Neural cell (in vitro differentiated cells): ENCODE data around the gene CCNL2. TPM values are rescaled to one million over a fixed set of nuclear protein-coding genes. Genes with fewer than 3 reads are reported as not detected.

Experiments used
- H2AFZ ChIP-seq: fragments of 200-600, 300-800 bp; sonication (generic), shearing (Covaris generic); 2 replicates; pipeline ENCODE4 v1.6.0; 2014; ENCODE audit warnings: low read depth, mild to moderate bottlenecking, antibody characterized with exemption, low read length, moderate library complexity
- H3F3A ChIP-seq: fragments of 200-600 bp; shearing (Covaris generic); 2 replicates; pipeline ENCODE4 v1.6.1; 2016; ENCODE audit warnings: mild to moderate bottlenecking, moderate library complexity, mixed read lengths, antibody characterized with exemption, low read length; ENCODE audit not compliant: insufficient read depth, poor library complexity, severe bottlenecking
- H3K27ac ChIP-seq: fragments of 200-600, 300-800 bp; sonication (generic), shearing (Covaris generic); 2 replicates; pipeline ENCODE4 v1.5.1; 2014; ENCODE audit warnings: mild to moderate bottlenecking, low read length, moderate library complexity
- H3K27me3 ChIP-seq: fragments of 300-800, 200-600 bp; sonication (generic), shearing (Covaris generic); 2 replicates; pipeline ENCODE4 v1.6.0; 2014; ENCODE audit warnings: mild to moderate bottlenecking, low read depth, low read length, moderate library complexity; ENCODE audit not compliant: insufficient read depth
- H3K36me3 ChIP-seq: fragments of 300-800, 200-600 bp; sonication (generic), shearing (Covaris generic); 2 replicates; pipeline ENCODE4 v1.5.1; 2014; ENCODE audit warnings: mild to moderate bottlenecking, antibody characterized with exemption, low read length, moderate library complexity; ENCODE audit not compliant: insufficient read depth
- H3K4me2 ChIP-seq: fragments of 300-800, 200-600 bp; sonication (generic), shearing (Covaris generic); 2 replicates; pipeline ENCODE4 v1.6.0; 2014; ENCODE audit warnings: mild to moderate bottlenecking, low read length
- H3K4me3 ChIP-seq: fragments of 300-800, 200-600 bp; sonication (generic), shearing (Covaris generic); 2 replicates; pipeline ENCODE4 v1.5.1; 2014; ENCODE audit warnings: mild to moderate bottlenecking, low read length, moderate library complexity
- H3K79me2 ChIP-seq: fragments of 200-600 bp; shearing (Covaris generic); replicated peaks from 2 replicates; pipeline ENCODE4 v1.6.0; 2014; ENCODE audit warnings: mild to moderate bottlenecking, low read length, moderate library complexity; ENCODE audit not compliant: insufficient read depth
- H3K9ac ChIP-seq: fragments of 300-800, 200-600 bp; sonication (generic), shearing (Covaris generic); 2 replicates; pipeline ENCODE4 v1.6.1; 2016; ENCODE audit warnings: mild to moderate bottlenecking, low read length, mixed read lengths
- H3K9me2 ChIP-seq: fragments of 200-600 bp; shearing (Covaris generic); 2 replicates; pipeline ENCODE4 v1.6.1; 2016; ENCODE audit warnings: mild to moderate bottlenecking, low read length, mixed read lengths; ENCODE audit not compliant: insufficient read depth
- H3K9me3 ChIP-seq: fragments of 200-600, 300-800 bp; sonication (generic), shearing (Covaris generic); 2 replicates; pipeline ENCODE4 v1.6.1; 2016; ENCODE audit warnings: mild to moderate bottlenecking, mixed run types, low read length, moderate library complexity, mixed read lengths
- H4K20me1 ChIP-seq: fragments of 200-600 bp; shearing (Covaris generic); 2 replicates; pipeline ENCODE4 v1.6.1; 2016; ENCODE audit warnings: mild to moderate bottlenecking, mixed run types; ENCODE audit not compliant: insufficient read depth
- EP300 ChIP-seq: fragments of 450-650 bp; conservative IDR thresholded peaks from 2 replicates; pipeline ENCODE4 v1.6.1; 2014; ENCODE audit warnings: antibody characterized with exemption, mild to moderate bottlenecking, moderate library complexity; ENCODE audit not compliant: poor library complexity, severe bottlenecking
- EZH2 ChIP-seq: fragments of 200-600, 300-800 bp; shearing (Covaris generic), sonication (generic); IDR thresholded peaks from 2 replicates; pipeline ENCODE4 v1.6.1; 2014; ENCODE audit warnings: antibody characterized with exemption, low read length, borderline replicate concordance, mild to moderate bottlenecking; ENCODE audit not compliant: insufficient read depth, poor library complexity, severe bottlenecking
- MXI1 ChIP-seq: fragments of 450-650 bp; conservative IDR thresholded peaks from 2 replicates; pipeline ENCODE4 v1.6.1; 2014; ENCODE audit warnings: antibody characterized with exemption, mild to moderate bottlenecking; ENCODE audit not compliant: poor library complexity, severe bottlenecking
- POLR2AphosphoS5 ChIP-seq: IDR thresholded peaks from 2 replicates; pipeline ENCODE4 v1.6.1; 2012
- RAD21 ChIP-seq: fragments of 450-650 bp; conservative IDR thresholded peaks from 2 replicates; pipeline ENCODE4 v1.6.1; 2014; ENCODE audit warnings: antibody characterized with exemption, mild to moderate bottlenecking, moderate library complexity
- SMC3 ChIP-seq: fragments of 450-650 bp; conservative IDR thresholded peaks from 2 replicates; pipeline ENCODE4 v1.6.1; 2014; ENCODE audit warnings: antibody characterized with exemption, mild to moderate bottlenecking, moderate library complexity; ENCODE audit not compliant: poor library complexity
- TAF1 ChIP-seq: IDR thresholded peaks from 2 replicates; pipeline ENCODE4 v1.6.1; 2012; ENCODE audit warnings: low read depth
- polyA plus RNA-seq: library from polyadenylated mRNA; depleted of rRNA; stranded (reverse); fragments of >200 nt; gene quantifications from 2 replicates; pipeline ENCODE4 v1.2.3, GENCODE V29; 2014
- TF ChIP-seq, protein P1 (sequence below): IDR thresholded peaks from 2 replicates; pipeline ENCODE4 v1.6.1; 2012; ENCODE audit warnings: borderline replicate concordance
- TF ChIP-seq, protein P2 (sequence below): fragments of 450-650 bp; IDR thresholded peaks from 2 replicates; pipeline ENCODE4 v1.5.1; 2014; ENCODE audit warnings: antibody characterized with exemption, mild to moderate bottlenecking, moderate library complexity; ENCODE audit not compliant: poor library complexity, severe bottlenecking

Gene CCNL2
- polyA plus RNA-seq, 1 donor from 2014 or later = 696 TPM

DNA sequence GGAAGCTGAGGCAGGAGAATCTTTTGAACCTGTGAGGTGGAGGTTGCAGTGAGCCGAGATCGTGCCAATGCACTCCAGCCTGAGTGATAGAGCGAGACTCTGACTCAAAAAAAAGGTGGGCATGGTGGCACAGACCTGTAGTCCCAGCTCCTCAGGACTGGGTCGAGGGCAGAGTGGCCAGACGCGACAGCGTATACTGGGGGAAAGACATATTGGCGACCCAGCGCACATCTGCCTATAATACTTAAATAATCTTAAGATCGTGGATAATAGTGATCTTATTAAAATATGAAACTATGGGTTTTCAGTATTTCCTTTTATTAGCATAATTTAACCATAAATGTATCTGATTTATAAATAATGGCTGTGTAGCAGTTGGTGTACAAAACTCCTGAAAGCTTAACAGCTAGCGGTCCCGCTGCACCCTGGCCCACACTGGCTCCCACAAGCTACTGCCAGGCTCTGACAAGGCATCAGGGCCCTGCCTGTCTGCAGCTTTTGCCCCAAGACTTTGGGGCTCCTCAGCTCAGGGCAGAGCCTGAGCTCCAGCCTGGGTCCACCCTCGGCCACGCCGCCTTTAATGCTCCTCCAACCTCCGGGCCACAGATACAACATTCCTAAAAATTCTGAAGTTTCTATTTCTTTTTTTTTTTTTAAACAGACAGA, 21.5 kb downstream of the CCNL2 start:
- Histone ChIP-seq H3K9me3 (no peaks in the 10 kb centered on the region), H4K20me1 (no peaks in the 10 kb centered on the region), H3K4me2 (no peak overlapping the region), H3K9ac (no peak overlapping the region), H2AFZ (no peak overlapping the region), H3K36me3 (no peaks in the 10 kb centered on the region), H3K79me2 (no peaks in the 10 kb centered on the region), H3K4me3 (no peak overlapping the region), H3F3A (no peaks in the 10 kb centered on the region), H3K9me2 (no peaks in the 10 kb centered on the region), H3K27ac (no peak overlapping the region), H3K27me3 (no peaks in the 10 kb centered on the region)
- TF ChIP-seq EP300 (no peak), RAD21 (no peak), MXI1 (no peak), EZH2 (no peak), POLR2AphosphoS5 (no peak), SMC3 (no peak), TAF1 (no peak)
- TF ChIP-seq, protein P1, sequence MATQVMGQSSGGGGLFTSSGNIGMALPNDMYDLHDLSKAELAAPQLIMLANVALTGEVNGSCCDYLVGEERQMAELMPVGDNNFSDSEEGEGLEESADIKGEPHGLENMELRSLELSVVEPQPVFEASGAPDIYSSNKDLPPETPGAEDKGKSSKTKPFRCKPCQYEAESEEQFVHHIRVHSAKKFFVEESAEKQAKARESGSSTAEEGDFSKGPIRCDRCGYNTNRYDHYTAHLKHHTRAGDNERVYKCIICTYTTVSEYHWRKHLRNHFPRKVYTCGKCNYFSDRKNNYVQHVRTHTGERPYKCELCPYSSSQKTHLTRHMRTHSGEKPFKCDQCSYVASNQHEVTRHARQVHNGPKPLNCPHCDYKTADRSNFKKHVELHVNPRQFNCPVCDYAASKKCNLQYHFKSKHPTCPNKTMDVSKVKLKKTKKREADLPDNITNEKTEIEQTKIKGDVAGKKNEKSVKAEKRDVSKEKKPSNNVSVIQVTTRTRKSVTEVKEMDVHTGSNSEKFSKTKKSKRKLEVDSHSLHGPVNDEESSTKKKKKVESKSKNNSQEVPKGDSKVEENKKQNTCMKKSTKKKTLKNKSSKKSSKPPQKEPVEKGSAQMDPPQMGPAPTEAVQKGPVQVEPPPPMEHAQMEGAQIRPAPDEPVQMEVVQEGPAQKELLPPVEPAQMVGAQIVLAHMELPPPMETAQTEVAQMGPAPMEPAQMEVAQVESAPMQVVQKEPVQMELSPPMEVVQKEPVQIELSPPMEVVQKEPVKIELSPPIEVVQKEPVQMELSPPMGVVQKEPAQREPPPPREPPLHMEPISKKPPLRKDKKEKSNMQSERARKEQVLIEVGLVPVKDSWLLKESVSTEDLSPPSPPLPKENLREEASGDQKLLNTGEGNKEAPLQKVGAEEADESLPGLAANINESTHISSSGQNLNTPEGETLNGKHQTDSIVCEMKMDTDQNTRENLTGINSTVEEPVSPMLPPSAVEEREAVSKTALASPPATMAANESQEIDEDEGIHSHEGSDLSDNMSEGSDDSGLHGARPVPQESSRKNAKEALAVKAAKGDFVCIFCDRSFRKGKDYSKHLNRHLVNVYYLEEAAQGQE = no peak
- TF ChIP-seq, protein P2, sequence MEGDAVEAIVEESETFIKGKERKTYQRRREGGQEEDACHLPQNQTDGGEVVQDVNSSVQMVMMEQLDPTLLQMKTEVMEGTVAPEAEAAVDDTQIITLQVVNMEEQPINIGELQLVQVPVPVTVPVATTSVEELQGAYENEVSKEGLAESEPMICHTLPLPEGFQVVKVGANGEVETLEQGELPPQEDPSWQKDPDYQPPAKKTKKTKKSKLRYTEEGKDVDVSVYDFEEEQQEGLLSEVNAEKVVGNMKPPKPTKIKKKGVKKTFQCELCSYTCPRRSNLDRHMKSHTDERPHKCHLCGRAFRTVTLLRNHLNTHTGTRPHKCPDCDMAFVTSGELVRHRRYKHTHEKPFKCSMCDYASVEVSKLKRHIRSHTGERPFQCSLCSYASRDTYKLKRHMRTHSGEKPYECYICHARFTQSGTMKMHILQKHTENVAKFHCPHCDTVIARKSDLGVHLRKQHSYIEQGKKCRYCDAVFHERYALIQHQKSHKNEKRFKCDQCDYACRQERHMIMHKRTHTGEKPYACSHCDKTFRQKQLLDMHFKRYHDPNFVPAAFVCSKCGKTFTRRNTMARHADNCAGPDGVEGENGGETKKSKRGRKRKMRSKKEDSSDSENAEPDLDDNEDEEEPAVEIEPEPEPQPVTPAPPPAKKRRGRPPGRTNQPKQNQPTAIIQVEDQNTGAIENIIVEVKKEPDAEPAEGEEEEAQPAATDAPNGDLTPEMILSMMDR = no peak

DNA sequence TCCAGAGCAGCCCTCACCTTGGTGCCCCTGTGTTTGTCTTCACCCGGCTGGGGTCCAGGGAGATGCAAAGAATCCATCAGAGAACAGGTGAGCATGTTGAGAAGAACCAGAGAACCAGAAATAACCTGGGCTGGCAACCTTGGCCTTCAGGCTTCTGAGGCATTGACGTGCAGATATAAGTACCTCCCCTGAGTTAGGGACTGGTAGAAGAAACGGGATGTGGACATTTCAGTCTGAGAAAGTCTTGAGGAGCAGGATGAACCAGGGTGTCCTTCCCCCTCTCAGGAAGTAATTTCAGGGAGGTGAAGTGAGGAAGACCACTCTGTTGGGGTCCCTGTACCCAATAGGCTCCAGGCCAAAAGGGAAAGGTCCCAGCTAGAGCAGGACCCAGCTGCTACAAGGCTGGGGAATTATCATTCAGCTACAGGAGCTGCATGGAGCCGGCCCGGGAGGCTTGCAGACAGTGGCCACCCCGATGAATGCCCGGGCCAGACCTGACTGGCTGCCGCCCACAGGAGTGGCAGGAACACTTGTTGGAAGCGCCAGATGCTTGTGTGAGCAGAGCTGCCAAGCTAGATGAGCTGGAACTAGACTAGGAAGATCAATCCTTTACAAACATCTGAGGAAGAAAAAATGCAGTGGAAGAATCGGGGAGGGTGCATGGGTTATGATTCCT, 22.4 kb downstream of the CCNL2 start:
- no peaks in the 10 kb centered on the region for H3K27me3 ChIP-seq
- H3K27ac ChIP-seq = no peak overlapping the region
- H3K4me3 ChIP-seq = no peak overlapping the region
- no peaks in the 10 kb centered on the region for H3K9me2 ChIP-seq
- H3K9ac ChIP-seq = no peak overlapping the region
- no peak overlapping the region for H3K4me2 ChIP-seq
- H3K9me3 ChIP-seq = no peaks in the 10 kb centered on the region
- no peaks in the 10 kb centered on the region for H3F3A ChIP-seq
- no peaks in the 10 kb centered on the region for H3K36me3 ChIP-seq
- H2AFZ ChIP-seq = no peak overlapping the region
- no peaks in the 10 kb centered on the region for H3K79me2 ChIP-seq
- no peaks in the 10 kb centered on the region for H4K20me1 ChIP-seq
- TF ChIP-seq POLR2AphosphoS5 = no peak
- TF ChIP-seq MXI1 = no peak
- no peak for TF ChIP-seq TAF1
- no peak for TF ChIP-seq EP300
- TF ChIP-seq EZH2 = no peak
- TF ChIP-seq RAD21 = no peak
